Hematopoietic multipotent progenitor cell treated with erythropoietin and hydrocortisone succinate and interleukin-3 and kit ligand, for 15 days (in vitro differentiated cells): Measurements from ENCODE around the gene TAPBP.
A peak's percentile ranks its signal among the peaks of the same experiment; 100 is the strongest.
"Not testable (repeated sequence)": the region's sequence is repeated elsewhere in the genome, so short reads cannot be mapped to it uniquely, and the experiment has no call there.

ENCODE experiments used
- DNase-seq: peaks from one replicate; pipeline ENCODE4 v3.0.0-alpha.2; 2015; ENCODE audit warnings: low spot score

TAPBP gene

DNA sequence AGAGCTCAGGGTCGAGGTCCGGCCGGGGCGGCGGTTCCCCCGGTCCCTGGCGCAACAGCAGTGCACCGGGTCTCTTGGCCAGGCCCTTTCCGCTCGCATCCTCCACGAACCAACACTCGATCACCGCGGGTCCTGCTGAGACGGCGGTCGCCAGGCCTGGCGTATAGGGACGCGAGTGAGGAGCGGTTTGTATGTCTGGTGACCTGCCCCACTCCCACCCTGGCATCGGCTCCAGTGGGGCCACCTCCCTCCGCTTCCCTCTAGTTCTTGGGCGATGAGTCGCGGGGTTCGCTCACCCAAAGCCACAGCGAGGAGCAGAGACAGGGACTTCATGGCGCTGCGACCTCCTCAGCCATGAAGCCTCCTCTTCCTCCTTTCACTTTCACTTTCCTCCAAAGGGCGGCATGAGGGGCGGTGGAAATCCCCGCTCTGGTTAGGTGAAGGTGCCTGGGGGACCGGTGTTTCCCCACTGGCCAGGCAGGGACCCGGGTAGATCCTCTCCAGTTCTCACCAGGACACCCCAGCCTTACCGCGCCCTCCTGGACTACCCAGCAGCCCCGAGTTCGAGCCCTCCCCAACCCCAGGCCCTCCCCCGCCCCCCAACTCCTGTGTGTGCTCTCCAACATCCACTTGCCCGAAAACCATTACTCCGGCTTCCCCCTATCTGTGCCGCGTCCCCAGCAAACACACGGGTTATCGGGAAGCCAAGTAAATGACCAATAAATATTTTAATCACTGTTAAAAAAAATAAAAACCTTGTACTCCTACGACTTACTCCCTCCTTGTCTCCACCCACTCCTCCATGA, at the start of gene TAPBP:
Gene TAPBP, minus strand, starts transcription at position 370 of the 806 bp plus-strand sequence. Its CDS starts 37 bp downstream, at position 333.
- DNase-seq: peak; percentile 77

DNA sequence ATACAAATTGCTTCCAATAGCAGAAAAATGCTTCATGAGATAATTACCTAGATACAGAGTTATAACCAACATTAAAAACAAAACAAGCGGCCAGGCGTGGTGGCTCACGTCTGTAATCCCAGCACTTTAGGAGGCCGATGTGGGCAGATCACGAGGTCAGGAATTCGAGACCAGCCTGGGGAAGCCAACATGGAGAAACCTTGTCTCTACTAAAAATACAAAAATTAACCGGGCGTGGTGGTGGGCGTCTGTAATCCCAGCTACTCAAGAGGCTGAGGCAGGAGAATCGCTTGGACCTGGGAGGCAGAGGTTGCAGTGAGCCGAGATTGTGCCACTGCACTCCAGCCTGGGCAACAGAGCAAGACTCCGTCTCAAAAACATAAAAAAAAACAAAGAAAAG, 49.6 kb upstream of the TAPBP start:
- not testable (repeated sequence) for DNase-seq

DNA sequence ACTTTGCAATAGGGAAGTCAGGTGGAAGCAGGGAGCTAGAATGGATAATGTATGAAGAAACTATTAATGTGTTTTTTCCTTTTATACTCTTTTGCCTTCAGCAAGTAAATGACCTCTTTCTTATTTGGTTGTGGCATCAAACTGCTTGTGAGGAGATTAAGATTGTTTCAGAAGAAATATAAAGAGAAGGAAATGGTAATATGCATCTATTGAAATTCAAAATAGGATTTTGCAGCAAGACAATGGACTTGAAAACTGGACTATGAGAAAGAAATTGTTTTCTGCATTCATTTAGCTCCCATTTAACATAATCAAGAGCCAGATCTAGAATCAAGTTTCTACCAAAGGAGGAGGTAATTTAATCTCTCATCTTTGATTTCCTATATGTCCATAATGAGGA, 45.5 kb upstream of the TAPBP start:
- no peak for DNase-seq

DNA sequence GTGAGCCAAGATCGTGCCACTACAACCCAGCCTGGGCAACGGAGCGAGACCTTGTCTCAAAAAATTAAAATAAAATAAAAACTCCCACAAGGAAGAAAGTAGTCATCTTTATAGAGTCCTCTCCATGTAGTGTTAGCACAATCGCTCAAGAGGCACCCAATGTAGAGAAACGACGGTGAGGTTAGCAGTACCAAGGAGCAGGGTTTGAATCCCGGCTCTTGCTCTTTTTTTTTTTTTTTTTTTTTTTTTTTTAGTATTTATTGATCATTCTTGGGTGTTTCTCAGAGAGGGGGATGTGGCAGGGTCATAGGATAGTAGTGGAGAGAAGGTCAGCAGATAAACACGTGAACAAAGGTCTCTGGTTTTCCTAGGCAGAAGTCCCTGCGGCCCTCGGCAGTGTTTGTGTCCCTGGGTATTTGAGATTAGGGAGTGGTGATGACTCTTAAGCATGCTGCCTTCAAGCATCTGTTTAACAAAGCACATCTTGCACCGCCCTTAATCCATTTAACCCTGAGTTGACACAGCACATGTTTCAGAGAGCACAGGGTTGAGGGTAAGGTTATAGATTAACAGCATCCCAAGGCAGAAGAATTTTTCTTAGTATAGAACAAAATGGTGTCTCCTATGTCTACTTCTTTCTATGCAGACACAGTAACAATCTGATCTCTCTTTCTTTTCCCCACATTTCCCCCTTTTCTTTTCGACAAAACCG, 43.4 kb upstream of the TAPBP start:
- peak; percentile 45 for DNase-seq

DNA sequence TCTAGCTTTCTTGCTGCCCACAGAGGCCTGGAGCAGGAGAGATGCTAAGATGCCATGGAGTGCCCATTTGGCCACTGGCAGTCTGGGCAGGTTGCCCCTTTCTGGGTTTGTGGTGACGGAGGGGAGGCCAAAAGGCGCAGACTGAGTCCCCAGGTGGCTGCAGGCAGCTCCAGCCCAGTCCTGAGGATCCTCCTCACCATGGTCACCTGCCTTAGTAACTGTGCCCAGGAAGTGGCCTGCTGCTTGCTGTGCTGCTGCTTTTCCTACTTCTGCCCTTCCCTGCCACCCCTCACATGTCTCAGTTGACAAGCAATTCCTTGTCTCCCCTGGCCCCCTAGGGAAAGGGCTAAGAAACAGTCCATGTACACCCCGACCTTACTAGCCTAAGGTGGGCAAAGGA, 42.4 kb upstream of the TAPBP start:
- no peak for DNase-seq

DNA sequence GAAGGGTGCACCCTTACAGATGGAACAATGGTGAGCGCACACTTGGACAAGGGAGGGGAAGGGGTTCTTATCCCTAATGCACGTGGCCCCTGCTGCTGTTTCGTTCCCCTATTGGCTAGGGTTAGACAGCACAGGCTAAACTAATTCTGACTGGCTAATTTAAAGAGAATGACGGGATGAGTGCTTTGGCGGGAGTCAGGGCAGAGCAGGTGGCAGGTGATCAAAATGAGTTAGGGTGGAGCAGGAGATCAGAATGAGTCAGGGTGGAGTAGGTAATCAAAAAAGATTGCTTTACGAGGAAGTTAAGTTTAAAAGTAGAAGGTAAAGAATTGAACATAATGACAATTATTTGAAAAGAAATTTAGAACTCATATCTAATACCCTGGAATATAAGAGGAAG, 42.0 kb upstream of the TAPBP start:
- not testable (repeated sequence) for DNase-seq

DNA sequence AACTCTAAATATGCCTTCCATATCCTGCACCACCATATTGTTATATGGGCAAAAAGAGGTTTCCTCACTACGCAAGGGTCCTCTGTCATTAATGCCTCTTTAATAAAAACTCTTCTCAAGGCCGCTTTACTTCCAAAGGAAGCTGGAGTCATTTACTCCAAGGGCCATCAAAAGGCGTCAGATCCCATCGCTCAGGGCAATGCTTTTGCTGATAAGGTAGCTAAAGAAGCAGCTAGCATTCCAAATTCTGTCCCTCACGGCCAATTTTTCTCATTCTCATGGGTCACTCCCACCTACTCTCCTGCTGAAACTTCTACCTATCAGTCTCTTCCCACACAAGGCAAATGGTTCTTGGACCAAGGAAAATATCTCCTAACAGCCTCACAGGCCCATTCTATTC, 33.9 kb upstream of the TAPBP start:
- DNase-seq: no peak

DNA sequence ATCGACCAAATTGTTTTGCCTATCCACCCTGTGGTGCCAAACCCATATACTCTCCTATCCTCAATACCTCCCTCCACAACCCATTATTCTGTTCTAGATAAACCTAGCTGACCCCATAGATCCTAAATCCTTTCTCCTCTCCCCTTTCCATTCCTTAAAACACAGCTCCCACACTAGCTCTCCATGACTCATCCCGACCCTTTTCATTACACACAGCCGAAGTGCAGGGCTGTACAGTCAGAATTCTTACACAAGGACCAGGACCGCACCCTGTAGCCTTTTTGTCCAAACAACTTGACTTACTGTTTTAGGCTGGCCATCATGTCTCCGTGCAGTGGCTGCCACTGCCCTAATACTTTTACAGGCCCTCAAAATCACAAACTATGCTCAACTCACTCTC, 33.1 kb upstream of the TAPBP start:
- not testable (repeated sequence) for DNase-seq

DNA sequence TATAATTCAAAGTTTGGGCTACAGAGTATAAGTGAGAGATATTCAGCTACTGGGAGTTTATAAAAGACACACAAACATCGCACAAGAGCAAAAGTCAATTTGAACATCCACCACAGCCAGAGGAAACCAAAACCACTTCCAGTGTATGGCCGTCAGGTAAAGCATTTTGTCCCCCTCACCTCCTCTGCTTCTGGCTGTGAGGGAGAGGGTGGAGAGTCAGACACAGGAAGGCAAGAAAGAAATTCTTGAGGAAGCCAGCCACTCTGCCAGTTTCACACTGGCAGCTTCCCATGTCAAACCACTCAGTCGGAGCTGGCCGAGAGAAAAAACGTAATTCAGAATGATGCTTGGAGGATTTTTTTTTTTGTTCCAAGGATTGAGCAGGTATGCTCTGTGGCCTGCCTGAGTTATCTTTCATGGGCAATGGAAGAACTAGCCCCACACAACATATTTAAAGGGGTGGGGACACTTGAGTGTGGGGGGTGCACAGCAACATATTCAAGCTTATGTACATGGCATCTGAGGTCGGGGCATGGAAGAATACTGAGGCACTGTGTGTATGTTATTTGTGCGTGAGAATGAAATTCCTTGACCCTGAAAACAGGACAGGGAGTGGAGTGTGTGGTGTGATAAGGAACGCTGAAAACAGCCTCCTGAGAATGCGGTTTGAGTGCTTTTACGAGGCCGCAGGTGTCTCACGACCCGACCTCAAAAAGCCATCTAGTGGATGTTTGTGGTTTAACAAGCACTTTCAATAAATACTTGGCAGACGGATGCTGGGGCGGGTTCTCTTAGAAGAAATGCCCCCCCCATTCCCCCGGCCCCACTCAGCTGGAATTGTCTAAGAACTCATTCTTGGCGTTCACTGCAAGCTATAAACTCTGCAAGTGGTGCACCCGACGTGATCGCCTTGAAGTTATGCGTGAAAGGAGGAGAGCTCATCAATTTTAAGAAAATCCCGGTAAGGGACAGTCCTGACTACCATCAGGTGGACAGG, 31.1 kb upstream of the TAPBP start:
- peak; percentile 84 for DNase-seq

DNA sequence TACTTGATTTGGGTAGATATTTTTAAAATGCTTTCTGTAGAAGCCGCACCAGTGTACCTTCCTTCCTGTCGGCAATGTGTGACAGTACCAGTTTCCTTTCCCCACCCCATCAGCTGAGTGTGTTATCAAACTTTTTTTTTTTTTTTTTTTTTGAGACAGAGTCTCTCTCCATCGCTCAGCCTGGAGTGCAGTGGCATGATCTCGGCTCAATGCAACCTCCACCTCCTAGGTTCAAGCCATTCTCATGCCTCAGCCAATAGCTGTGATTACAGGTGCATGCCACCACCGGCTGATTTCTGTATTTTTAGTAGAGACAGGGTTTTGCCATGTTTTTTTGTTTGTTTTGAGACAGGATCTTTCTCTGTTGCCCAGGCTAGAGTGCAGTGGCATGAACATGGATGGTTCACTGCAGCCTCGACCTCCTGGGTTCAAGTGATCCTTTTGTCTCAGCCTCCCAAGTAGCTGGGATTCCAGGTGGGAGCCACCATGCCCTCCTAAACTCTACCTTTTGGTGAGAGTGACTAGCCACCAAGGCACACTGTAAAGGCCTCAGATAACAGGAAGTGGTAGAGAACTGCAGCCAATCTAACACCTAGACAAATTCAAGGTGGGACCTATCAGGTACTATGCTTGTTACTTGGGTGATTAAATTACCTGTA, 30.2 kb upstream of the TAPBP start:
- DNase-seq: peak; percentile 23

DNA sequence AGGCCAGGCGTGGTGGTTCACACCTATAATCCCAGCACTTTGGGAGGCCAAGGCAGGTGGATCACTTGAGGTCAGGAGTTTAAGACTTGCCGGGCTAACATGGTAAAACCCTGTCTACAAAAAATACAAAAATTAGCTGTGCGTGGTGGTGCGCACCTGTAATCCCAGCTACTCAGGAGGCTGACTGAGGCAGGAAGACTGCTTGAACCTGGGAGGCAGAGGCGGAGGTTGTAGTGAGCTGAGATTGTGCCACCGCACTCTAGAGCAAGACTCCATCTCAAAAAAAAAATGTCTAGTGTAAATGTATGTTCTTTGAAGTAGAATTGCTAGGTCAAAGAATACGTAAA, 29.7 kb upstream of the TAPBP start:
- not testable (repeated sequence) for DNase-seq

DNA sequence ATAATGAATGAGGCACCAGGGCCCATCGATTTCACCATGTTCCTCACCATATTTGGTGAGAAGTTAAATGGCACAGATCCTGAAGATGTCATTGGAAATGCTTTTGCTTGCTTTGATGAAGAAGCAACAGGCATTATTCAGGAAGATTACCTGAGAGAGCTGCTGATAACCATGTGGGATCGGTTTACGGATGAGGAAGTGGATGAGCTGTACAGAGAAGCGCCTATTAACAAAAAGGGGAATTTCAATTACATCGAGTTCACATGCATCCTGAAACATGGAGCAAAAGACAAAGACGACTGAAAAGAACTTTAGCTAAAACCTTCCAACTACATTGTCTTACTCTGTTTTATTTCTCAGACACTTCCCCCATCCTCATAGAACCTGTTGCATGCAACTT, 25.3 kb upstream of the TAPBP start:
- no peak for DNase-seq

DNA sequence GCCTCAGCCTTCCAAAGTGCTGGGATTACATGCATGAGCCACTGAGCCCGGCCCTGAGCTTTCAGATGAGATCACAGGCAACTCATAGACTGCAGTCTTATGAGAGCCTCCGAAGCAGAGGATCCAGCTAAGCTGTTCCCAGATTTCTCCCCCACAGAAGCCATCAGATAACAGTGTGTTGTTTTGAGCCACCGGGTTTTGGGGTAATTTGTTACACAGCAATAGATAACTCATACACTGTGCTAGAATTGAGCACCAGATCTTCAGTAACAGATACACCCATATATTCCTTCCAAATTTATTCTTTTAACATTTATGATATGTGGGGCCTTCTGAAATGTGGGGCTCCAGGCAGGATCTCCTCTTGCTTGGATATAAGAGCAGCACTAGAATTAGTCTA, 22.6 kb upstream of the TAPBP start:
- no peak for DNase-seq

DNA sequence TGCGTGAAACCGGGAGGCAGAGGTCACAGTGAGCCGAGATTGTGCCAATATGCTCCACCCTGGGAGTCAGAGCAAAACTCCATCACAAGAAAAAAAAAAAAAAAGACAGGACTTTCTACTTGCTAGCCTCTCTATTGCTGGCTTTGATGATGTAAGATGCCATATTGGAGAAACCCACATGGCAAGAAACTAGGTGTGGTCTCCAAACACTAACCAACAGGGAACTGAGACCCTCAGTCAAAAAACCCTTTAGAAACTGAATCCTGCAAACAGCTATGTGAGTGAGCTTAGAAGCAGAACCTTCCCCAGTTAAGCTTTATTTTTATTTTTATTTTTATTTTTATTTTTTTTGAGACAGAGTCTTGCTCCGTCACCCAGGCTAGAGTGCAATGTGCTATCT, 22.0 kb upstream of the TAPBP start:
- DNase-seq: no peak

DNA sequence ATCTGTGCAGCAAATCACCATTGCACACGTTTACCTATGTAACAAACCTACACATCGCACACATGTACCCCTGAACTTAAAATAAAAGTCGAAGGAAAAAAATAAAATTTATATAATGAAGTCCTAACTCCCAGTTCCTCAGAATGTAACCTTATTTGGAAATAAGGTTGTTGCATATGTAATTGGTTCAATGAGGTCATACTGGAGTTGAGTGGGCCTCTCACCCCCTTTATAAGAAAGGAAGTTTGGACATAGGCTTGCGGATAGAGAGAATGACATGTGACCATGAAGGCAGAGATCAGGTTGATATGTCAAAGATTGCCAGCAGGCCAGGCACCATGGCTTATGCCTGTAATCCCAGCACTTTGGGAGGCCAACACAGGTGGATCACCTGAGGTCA, 19.8 kb upstream of the TAPBP start:
- no peak for DNase-seq

DNA sequence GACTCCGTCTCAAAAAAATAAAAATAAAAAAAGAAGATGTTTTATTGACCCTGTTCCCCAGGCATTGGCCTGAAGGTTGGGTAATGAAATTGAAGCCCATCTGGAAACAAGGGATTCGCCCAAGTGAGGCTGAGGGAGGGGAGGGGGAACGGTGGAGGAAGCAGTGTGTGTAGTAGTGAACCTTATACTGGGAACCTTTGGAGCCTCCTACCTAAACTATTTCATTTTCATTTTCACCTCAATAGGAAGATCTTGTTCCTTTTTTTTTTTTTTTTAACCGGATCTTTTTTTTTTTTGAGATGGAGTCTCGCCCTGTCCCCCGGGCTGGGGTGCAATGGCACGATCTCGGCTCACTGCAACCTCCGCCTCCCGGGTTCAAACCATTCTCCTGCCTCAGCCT, 16.9 kb upstream of the TAPBP start:
- DNase-seq: no peak

DNA sequence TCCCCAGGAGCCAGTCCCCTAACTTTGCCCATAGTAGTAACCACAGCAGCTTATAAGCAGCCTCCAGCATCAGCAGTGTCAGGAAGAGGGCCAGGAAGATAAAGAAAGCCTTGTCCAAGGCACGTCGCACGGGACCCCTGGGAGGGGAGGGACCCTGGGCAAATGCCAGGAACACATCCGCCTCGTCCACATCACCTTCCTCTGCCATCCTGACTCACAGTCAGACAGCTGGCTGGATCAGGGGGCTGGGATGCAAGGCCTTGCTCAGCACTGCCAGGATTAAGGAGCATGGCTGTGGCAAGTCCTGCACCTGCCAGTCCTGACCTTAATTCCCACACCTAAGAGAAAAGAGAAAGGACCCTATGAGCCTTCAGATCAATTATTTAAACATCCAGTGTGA, 15.2 kb upstream of the TAPBP start:
- no peak for DNase-seq

DNA sequence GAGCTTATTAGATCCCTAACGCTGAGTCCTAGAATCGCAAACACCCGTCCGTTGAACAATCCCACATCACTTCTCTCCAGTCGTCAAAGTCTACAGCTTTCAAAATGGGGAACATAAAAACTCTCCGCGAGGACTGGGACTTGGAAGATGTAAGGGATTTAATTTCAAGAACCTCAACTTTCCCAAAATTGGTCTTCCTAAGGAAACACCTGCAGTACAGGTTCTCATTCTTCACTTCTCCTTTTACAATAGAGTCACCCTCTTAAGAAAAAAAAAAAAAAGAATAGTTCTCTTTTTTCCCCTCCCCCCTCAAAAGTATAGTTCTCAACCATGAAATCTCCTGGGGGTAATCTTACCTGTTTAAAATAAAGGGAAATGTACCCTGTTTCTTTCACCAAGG, 10.2 kb upstream of the TAPBP start:
- DNase-seq: no peak

DNA sequence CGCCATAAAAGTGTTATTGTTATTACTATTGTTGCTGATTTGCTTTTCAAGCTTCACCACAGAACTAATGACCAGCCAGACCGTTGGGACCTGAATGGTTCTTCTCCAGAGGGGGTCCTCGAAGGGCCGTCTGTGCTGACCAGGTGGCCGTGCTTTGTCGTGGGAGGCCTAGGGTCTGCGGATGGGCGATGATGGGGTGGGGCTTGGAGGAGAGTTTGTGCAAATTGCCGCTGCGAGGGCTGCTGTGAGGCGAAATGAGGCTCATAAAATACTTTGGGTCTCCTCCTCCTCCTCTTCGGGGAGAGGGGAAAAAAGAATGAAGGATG, 9.7 kb upstream of the TAPBP start:
- no peak for DNase-seq

DNA sequence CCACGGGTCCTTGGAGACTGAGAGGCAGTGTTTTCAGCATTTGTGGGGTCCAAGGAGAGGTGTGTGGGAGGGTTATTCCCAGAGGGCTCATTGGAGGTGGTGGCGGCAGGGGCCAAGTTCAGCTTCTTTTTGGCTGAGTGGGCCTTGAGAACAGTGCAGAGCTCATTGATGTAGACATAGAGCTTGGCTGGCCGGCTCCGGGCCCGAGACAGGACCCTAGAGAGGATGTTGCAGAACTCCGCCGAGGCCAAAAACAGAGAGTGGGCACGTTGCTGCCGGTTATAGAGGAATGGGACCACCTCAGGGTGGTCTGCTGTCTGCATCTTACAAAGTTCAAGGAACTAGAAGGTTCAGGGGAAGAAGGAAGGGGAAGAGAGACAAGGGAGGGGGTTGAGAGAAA, 7.3 kb upstream of the TAPBP start:
- DNase-seq: no peak

DNA sequence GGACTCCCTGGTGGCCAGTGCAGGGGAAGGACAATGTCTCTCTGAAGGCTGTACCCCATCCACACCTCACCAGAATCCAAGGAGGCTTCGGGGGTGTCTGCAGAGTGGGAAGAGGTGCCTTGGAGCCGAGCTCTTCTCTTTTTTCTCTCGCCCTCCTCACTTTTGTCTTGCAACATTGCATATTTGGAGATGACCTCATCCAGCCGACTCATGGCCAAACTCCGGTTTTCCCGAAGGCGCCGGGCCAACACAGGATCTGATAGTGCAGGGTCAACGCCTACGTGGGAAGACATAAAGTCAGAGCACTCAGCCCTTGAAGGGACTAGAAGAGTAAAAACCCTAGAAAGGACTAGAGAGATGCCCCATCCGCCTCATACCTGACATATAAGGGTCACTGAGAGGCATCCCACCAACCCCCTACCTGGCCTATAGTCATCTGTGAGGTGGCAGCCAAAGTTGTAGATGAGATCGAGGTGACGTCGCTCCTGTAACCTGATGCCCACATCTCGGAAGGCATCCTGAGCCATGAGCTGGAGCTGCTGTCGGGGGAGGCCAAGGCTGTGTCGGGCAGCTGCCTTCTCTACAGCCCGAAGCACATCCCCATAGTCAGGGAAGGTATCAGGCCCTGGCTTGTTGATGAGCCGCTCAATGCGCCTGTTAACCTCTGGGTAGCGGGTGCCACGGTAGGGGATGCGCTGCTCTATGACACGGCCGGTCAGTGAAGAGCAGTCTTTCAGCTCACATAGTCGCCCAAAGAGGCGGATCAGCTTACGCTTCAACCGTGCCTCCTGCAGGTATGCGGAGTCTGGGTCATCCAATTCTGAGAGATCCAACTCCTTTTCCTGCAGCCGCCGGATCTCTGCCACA, 6.7 kb upstream of the TAPBP start:
- no peak for DNase-seq
